Fibroblast of lung (primary cell): ENCODE data around the gene TNFSF8. TPM values are rescaled to one million over a fixed set of nuclear protein-coding genes. Genes with fewer than 3 reads are reported as not detected.
A peak's percentile ranks its signal among the peaks of the same experiment; 100 is the strongest.

Source experiments
- DNase-seq, 2 donors: peaks; one replicate each; pipeline versions ENCODE4 v3.0.0 to v3.0.0-alpha.2; 2010; ENCODE audit warnings: low read depth in 2 of 2
- H2AFZ ChIP-seq: 2 replicates; pipeline ENCODE4 v1.5.1; 2012; ENCODE audit warnings: low read length, control low read depth, inconsistent platforms
- H3K27ac ChIP-seq: 2 replicates; pipeline ENCODE4 v1.5.1; 2011; ENCODE audit warnings: low read length, control low read depth; ENCODE audit not compliant: insufficient read depth
- H3K27me3 ChIP-seq: 2 replicates; pipeline ENCODE4 v1.5.1; 2011; ENCODE audit warnings: mild to moderate bottlenecking, low read length; ENCODE audit not compliant: control insufficient read depth, insufficient read depth
- H3K36me3 ChIP-seq: 2 replicates; pipeline ENCODE4 v1.5.1; 2011; ENCODE audit warnings: low read length; ENCODE audit not compliant: control insufficient read depth, insufficient read depth
- H3K4me1 ChIP-seq: 2 replicates; pipeline ENCODE4 v1.5.1; 2011; ENCODE audit warnings: low read length; ENCODE audit not compliant: control insufficient read depth, insufficient read depth; ENCODE audit errors: extremely low read depth
- H3K4me2 ChIP-seq: 2 replicates; pipeline ENCODE4 v1.5.1; 2011; ENCODE audit warnings: low read length, control low read depth; ENCODE audit not compliant: insufficient read depth; ENCODE audit errors: extremely low read depth
- H3K4me3 ChIP-seq, 4 experiments: fragments of 200-600 bp in 1 of 4; sonication (generic) in 1 of 4; replicated peaks in 1 of 4; 2 replicates each; pipeline ENCODE4 v1.5.1; 2011 to 2016; ENCODE audit warnings: low read length in 4 of 4, low read depth in 3 of 4, mild to moderate bottlenecking in 3 of 4, control low read depth in 2 of 4, inconsistent platforms in 1 of 4, mixed read lengths in 1 of 4; ENCODE audit not compliant: insufficient read depth in 1 of 4; ENCODE audit errors: control extremely low read depth in 1 of 4
- H3K79me2 ChIP-seq: 2 replicates; pipeline ENCODE4 v1.5.1; 2012; ENCODE audit warnings: mild to moderate bottlenecking, low read length, inconsistent platforms; ENCODE audit not compliant: control insufficient read depth, insufficient read depth
- H3K9ac ChIP-seq: 2 replicates; pipeline ENCODE4 v1.5.1; 2011; ENCODE audit warnings: mild to moderate bottlenecking, low read length, control low read depth; ENCODE audit not compliant: insufficient read depth
- H3K9me3 ChIP-seq: 2 replicates; pipeline ENCODE4 v1.5.1; 2012; ENCODE audit warnings: low read depth, low read length; ENCODE audit not compliant: control insufficient read depth, insufficient read depth
- H4K20me1 ChIP-seq: 2 replicates; pipeline ENCODE4 v1.5.1; 2011; ENCODE audit warnings: low read length; ENCODE audit not compliant: control insufficient read depth, insufficient read depth; ENCODE audit errors: extremely low read depth
- CTCF ChIP-seq, 2 donors: IDR thresholded peaks in 1 of 2; conservative IDR thresholded peaks in 1 of 2; 1 replicate in 1 of 2; 2 replicates in 1 of 2; pipeline ENCODE4 v1.5.1; 2011 to 2012; ENCODE audit warnings: low read length in 2 of 2, control low read depth in 1 of 2, inconsistent platforms in 1 of 2, low read depth in 1 of 2, mild to moderate bottlenecking in 1 of 2
- EZH2 ChIP-seq: IDR thresholded peaks from 2 replicates; pipeline ENCODE4 v1.5.1; 2012; ENCODE audit warnings: low read length, control low read depth, mild to moderate bottlenecking; ENCODE audit errors: missing control alignments
- polyA plus RNA-seq, 2 donors: library from polyadenylated mRNA; depleted of rRNA in 1 of 2; stranded (reverse) in 1 of 2; unstranded in 1 of 2; fragments of >200 nt; gene quantifications; 2 replicates each; pipeline ENCODE4 v1.2.1, GENCODE V29; 2011 to 2012; ENCODE audit warnings: missing spikeins in 1 of 2
- total RNA-seq: library from RNA; depleted of rRNA; stranded (reverse); fragments of >200 nt; gene quantifications from 2 replicates; pipeline ENCODE4 v1.2.1, GENCODE V29; 2014

TNFSF8 gene
- total and polyA plus RNA-seq, 2 donors (not counting 1 experiment from before 2014, with no cell fraction given) = not detected

GRCh38 chr9:114938687-114939575, 8.5 kb upstream of the TNFSF8 start:
- no peaks in the 10 kb centered on the region for H3K79me2 ChIP-seq
- no peak overlapping the region for H3K4me3 ChIP-seq
- no peaks in the 10 kb centered on the region for H3K36me3 ChIP-seq
- H4K20me1 ChIP-seq = no peaks in the 10 kb centered on the region
- H3K4me2 ChIP-seq = no peak overlapping the region
- peak in 1 of 2 donors; percentile 54 for DNase-seq
- no peaks in the 10 kb centered on the region for H3K27me3 ChIP-seq
- no peak overlapping the region for H2AFZ ChIP-seq
- TF ChIP-seq EZH2 = no peak
- TF ChIP-seq CTCF (conservative IDR thresholded peaks at IDR 0.05 in 1 of 2, IDR thresholded peaks at IDR 0.05 in 1 of 2; ENCODE audit: low read depth in 1 of 2, low read length in 2 of 2) = no peak
- no peak overlapping the region for H3K9ac ChIP-seq
- H3K4me1 ChIP-seq = no peaks in the 10 kb centered on the region
- no peaks in the 10 kb centered on the region for H3K9me3 ChIP-seq
- H3K27ac ChIP-seq = no peak overlapping the region

- DNase-seq = no peak
- H3K36me3 ChIP-seq = no peaks in the 10 kb centered on the region
- H3K27ac ChIP-seq = no peak overlapping the region
- H3K9me3 ChIP-seq = no peaks in the 10 kb centered on the region
- H3K9ac ChIP-seq = no peak overlapping the region
- H3K79me2 ChIP-seq = no peaks in the 10 kb centered on the region
- H2AFZ ChIP-seq = no peak overlapping the region
- H3K27me3 ChIP-seq = peaks cover 5% of the 10 kb centered on the region
- H3K4me3 ChIP-seq = no peak overlapping the region
- H3K4me1 ChIP-seq = no peaks in the 10 kb centered on the region
- H3K4me2 ChIP-seq = no peak overlapping the region
- TF ChIP-seq CTCF (conservative IDR thresholded peaks at IDR 0.05 in 1 of 2, IDR thresholded peaks at IDR 0.05 in 1 of 2; ENCODE audit: low read depth in 1 of 2, low read length in 2 of 2) (no peak), EZH2 (no peak)
- no peaks in the 10 kb centered on the region for H4K20me1 ChIP-seq
Observed at GRCh38 chr9:114937516-114937915, 7.1 kb upstream of the TNFSF8 start.

- H3K4me2 ChIP-seq = no peak overlapping the region
- peaks cover 9% of the 10 kb centered on the region for H3K27me3 ChIP-seq
- H2AFZ ChIP-seq = no peak overlapping the region
- no peaks in the 10 kb centered on the region for H4K20me1 ChIP-seq
- no peaks in the 10 kb centered on the region for H3K4me1 ChIP-seq
- DNase-seq = no peak
- no peaks in the 10 kb centered on the region for H3K36me3 ChIP-seq
- H3K27ac ChIP-seq = no peak overlapping the region
- no peaks in the 10 kb centered on the region for H3K9me3 ChIP-seq
- no peak overlapping the region for H3K9ac ChIP-seq
- H3K4me3 ChIP-seq = no peak overlapping the region
- H3K79me2 ChIP-seq = no peaks in the 10 kb centered on the region
- TF ChIP-seq EZH2 (no peak), CTCF (conservative IDR thresholded peaks at IDR 0.05 in 1 of 2, IDR thresholded peaks at IDR 0.05 in 1 of 2; ENCODE audit: low read depth in 1 of 2, low read length in 2 of 2) (no peak)
Observed at GRCh38 chr9:114936581-114936980, 6.2 kb upstream of the TNFSF8 start.
